ENCODE data around the gene EXOC2. TPM values are rescaled to one million over a fixed set of nuclear protein-coding genes. Genes with fewer than 3 reads are reported as not detected.
"Not testable (repeated sequence)": the region's sequence is repeated elsewhere in the genome, so short reads cannot be mapped to it uniquely, and the experiment has no call there.

Gene EXOC2
- total RNA-seq, 4 donors from 2014 or later: 18.1 to 32.3 (median 21.6) TPM

GRCh38 chr6:620166-620565, 72.8 kb downstream of the EXOC2 start:
- TF ChIP-seq, protein P1, sequence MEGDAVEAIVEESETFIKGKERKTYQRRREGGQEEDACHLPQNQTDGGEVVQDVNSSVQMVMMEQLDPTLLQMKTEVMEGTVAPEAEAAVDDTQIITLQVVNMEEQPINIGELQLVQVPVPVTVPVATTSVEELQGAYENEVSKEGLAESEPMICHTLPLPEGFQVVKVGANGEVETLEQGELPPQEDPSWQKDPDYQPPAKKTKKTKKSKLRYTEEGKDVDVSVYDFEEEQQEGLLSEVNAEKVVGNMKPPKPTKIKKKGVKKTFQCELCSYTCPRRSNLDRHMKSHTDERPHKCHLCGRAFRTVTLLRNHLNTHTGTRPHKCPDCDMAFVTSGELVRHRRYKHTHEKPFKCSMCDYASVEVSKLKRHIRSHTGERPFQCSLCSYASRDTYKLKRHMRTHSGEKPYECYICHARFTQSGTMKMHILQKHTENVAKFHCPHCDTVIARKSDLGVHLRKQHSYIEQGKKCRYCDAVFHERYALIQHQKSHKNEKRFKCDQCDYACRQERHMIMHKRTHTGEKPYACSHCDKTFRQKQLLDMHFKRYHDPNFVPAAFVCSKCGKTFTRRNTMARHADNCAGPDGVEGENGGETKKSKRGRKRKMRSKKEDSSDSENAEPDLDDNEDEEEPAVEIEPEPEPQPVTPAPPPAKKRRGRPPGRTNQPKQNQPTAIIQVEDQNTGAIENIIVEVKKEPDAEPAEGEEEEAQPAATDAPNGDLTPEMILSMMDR (IDR thresholded peaks at IDR 0.05): no peak
- no peak for DNase-seq (ENCODE audit: low spot score)
- no peak for ATAC-seq (ENCODE audit: low FRiP score)

- DNase-seq (ENCODE audit: low spot score) (no peak), ATAC-seq (ENCODE audit: low FRiP score) (no peak)
- TF ChIP-seq, protein P1 (IDR thresholded peaks at IDR 0.05): no peak
These were observed 75.4 kb downstream of the EXOC2 start for GRCh38 chr6:617456-618100.

GRCh38 chr6:613981-614380, 79.0 kb downstream of the EXOC2 start:
- TF ChIP-seq, protein P1 (IDR thresholded peaks at IDR 0.05): no peak
- DNase-seq (ENCODE audit: low spot score) (no peak), ATAC-seq (ENCODE audit: low FRiP score) (no peak)

DNA sequence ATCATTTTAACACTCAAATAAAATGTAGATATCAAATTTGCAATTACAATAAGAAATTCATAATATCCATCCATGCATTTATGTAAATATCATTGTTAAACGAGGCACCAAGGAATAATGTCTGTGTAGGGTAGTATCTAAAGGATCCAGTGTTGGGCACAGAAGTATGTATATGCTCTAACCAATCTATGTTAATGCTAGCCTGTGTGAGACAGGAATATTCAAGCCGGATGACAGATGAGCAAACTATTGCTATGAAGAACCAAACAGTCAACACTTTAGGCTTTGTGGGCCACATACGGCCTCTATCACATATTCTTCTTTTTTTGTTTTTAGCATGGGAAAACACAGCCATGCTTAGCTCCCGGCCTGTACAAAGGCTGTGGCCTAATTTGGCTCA, 81.0 kb downstream of the EXOC2 start:
- no peak for DNase-seq (ENCODE audit: low spot score)
- TF ChIP-seq, protein P1 (IDR thresholded peaks at IDR 0.05): no peak
- ATAC-seq (ENCODE audit: low FRiP score): no peak

DNA sequence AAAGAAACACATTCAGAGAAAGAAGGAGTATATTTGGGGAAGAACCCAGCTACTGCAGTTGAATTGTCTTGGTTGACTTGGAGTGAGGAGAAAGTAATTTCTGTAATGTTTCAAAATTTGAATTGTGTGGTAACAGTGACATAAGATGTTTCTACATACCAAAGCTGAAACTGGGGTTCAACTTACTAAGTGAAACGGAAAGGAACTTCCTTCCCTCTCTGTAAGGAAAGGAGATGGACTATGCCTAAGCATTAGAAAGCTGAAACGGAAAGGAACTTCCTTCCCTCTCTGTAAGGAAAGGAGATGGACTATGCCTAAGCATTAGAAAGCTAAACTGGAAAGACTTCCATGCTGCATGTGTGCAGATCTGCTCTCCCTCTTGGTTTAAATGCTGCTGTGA, 82.1 kb downstream of the EXOC2 start:
- DNase-seq (ENCODE audit: low spot score) (no peak), ATAC-seq (ENCODE audit: low FRiP score) (no peak)
- TF ChIP-seq, protein P1 (IDR thresholded peaks at IDR 0.05): no peak

- no peak for DNase-seq (ENCODE audit: low spot score)
- TF ChIP-seq, protein P1 (IDR thresholded peaks at IDR 0.05): no peak
- ATAC-seq (ENCODE audit: low FRiP score): no peak
These were observed 83.0 kb downstream of the EXOC2 start for GRCh38 chr6:609905-610304.

- DNase-seq (ENCODE audit: low spot score) (no peak), ATAC-seq (ENCODE audit: low FRiP score) (no peak)
- TF ChIP-seq, protein P1 (IDR thresholded peaks at IDR 0.05): no peak
These were observed 86.0 kb downstream of the EXOC2 start for GRCh38 chr6:606829-607379.

DNA sequence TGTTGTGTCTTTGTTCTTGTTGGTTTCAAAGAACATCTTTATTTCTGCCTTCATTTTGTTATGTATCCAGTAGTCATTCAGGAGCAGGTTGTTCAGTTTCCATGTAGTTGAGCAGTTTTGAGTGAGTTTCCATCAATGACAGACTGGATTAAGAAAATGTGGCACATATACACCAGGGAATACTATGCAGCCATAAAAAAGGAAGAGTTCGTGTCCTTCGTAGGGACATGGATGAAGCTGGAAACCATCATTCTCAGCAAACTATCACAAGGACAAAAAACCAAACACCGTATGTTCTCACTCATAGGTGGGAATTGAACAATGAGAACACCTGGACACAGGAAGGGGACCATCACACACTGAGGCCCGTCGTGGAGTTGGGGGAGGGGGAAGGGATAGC, 87.0 kb downstream of the EXOC2 start:
- DNase-seq (ENCODE audit: low spot score); ATAC-seq (ENCODE audit: low FRiP score): not testable (repeated sequence)
